OCI-LY3 (cell line): Measurements from ENCODE around the gene KCNAB1.

Experiments used
- CTCF ChIP-seq: fragments of 200-600, 300-600 bp; sonication (generic); IDR thresholded peaks from 2 replicates; pipeline ENCODE4 v1.5.1; 2014; ENCODE audit warnings: antibody characterized with exemption, low read length, low read depth
- EZH2phosphoT487 ChIP-seq: fragments of 200-600 bp; shearing (Covaris generic); IDR thresholded peaks from 2 replicates; pipeline ENCODE4 v1.6.1; 2018; ENCODE audit warnings: antibody characterized with exemption, mixed run types, low read depth

- TF ChIP-seq CTCF, result no peak
- no peak for TF ChIP-seq EZH2phosphoT487
These were observed 152.8 kb downstream of the KCNAB1 start for GRCh38 chr3:156273111-156273694.
